WTC11 (cell line): ENCODE measurements around the gene C10orf67. TPM values are rescaled to one million over a fixed set of nuclear protein-coding genes. Genes with fewer than 3 reads are reported as not detected.

Source experiments
- ATAC-seq: fragments of 200-7000 bp; cut with Tn5 transposase; 2 replicates; pipeline ENCODE4 v1.10.0; 2021; ENCODE audit warnings: mild to moderate bottlenecking, moderate library complexity
- CTCF ChIA-PET: fragments of 300-600 bp; sonication (Branson Sonifier 250); formaldehyde crosslinking; loops from one replicate; lab custom pipeline; 2021; ENCODE audit warnings: antibody characterized with exemption; lab: Charles Lee
- POLR2A ChIA-PET: fragments of 350-600 bp; sonication (Branson Sonifier 250); formaldehyde crosslinking; loops from one replicate; lab custom pipeline; 2021; ENCODE audit warnings: antibody characterized with exemption; lab: Charles Lee
- DNase-seq: peaks from one replicate; pipeline ENCODE4 v3.0.0; 2021; ENCODE audit warnings: low spot score
- H3K27ac Mint-ChIP-seq: 2 replicates; pipeline ENCODE4 v1.8.0; 2021; ENCODE audit warnings: mixed read lengths
- H3K27me3 Mint-ChIP-seq: 2 replicates; pipeline ENCODE4 v1.8.0; 2021; ENCODE audit warnings: low read depth, mild to moderate bottlenecking, moderate library complexity, mixed read lengths
- H3K36me3 Mint-ChIP-seq: 2 replicates; pipeline ENCODE4 v1.8.0; 2021; ENCODE audit warnings: mixed read lengths
- H3K4me1 Mint-ChIP-seq: 2 replicates; pipeline ENCODE4 v1.8.0; 2022; ENCODE audit warnings: mixed read lengths
- H3K4me3 Mint-ChIP-seq: 2 replicates; pipeline ENCODE4 v1.8.0; 2021; ENCODE audit warnings: mild to moderate bottlenecking, moderate library complexity, mixed read lengths
- H3K9me3 Mint-ChIP-seq: 2 replicates; pipeline ENCODE4 v1.8.0; 2021; ENCODE audit warnings: mixed read lengths
- ARID4B ChIP-seq: sonication (generic); formaldehyde crosslinking; IDR thresholded peaks from 2 replicates; pipeline ENCODE4 v1.8.0; 2023; ENCODE audit warnings: missing genetic modification reagents, mild to moderate bottlenecking, borderline replicate concordance
- ATF6 ChIP-seq: sonication (generic); formaldehyde crosslinking; IDR thresholded peaks from 2 replicates; pipeline ENCODE4 v1.8.1; 2023; ENCODE audit warnings: mild to moderate bottlenecking, missing genetic modification reagents
- CBFB ChIP-seq: sonication (generic); formaldehyde crosslinking; IDR thresholded peaks from 2 replicates; pipeline ENCODE4 v1.8.1; 2022; ENCODE audit warnings: mild to moderate bottlenecking, low read depth, missing genetic modification reagents
- ELF4 ChIP-seq: sonication (generic); formaldehyde crosslinking; IDR thresholded peaks from 2 replicates; pipeline ENCODE4 v1.8.1; 2022; ENCODE audit warnings: low read depth, mild to moderate bottlenecking, moderate library complexity, missing genetic modification reagents
- ESRRA ChIP-seq: sonication (generic); formaldehyde crosslinking; IDR thresholded peaks from 2 replicates; pipeline ENCODE4 v1.8.1; 2022; ENCODE audit warnings: mild to moderate bottlenecking, missing genetic modification reagents, borderline replicate concordance
- ETV6 ChIP-seq: sonication (generic); formaldehyde crosslinking; IDR thresholded peaks from 2 replicates; pipeline ENCODE4 v1.8.1; 2022; ENCODE audit warnings: mild to moderate bottlenecking, missing genetic modification reagents
- FOXK1 ChIP-seq: sonication (generic); formaldehyde crosslinking; IDR thresholded peaks from 2 replicates; pipeline ENCODE4 v1.8.0; 2022; ENCODE audit warnings: mild to moderate bottlenecking, moderate library complexity, missing genetic modification reagents
- GRHL2 ChIP-seq: fragments of 250-450 bp; sonication (Bioruptor Pico); IDR thresholded peaks from 2 replicates; pipeline ENCODE4 v1.8.0; 2022; ENCODE audit warnings: mild to moderate bottlenecking, moderate library complexity; ENCODE audit not compliant: insufficient replicate concordance, severe bottlenecking
- HMGA2 ChIP-seq: fragments of 250-450 bp; sonication (Bioruptor Pico); IDR thresholded peaks from 2 replicates; pipeline ENCODE4 v1.4.0; 2021; ENCODE audit warnings: mild to moderate bottlenecking, moderate library complexity
- MAX ChIP-seq: sonication (generic); formaldehyde crosslinking; IDR thresholded peaks from 2 replicates; pipeline ENCODE4 v1.8.0; 2022; ENCODE audit warnings: mild to moderate bottlenecking, missing genetic modification reagents
- NFE2L1 ChIP-seq: sonication (generic); formaldehyde crosslinking; IDR thresholded peaks from 2 replicates; pipeline ENCODE4 v1.8.1; 2023; ENCODE audit warnings: missing genetic modification reagents
- NR1H2 ChIP-seq: sonication (generic); formaldehyde crosslinking; IDR thresholded peaks from 2 replicates; pipeline ENCODE4 v1.9.0; 2021; ENCODE audit warnings: mild to moderate bottlenecking, moderate library complexity, missing genetic modification reagents
- NR2C2 ChIP-seq: sonication (generic); formaldehyde crosslinking; IDR thresholded peaks from 2 replicates; pipeline ENCODE4 v1.8.0; 2022; ENCODE audit warnings: mild to moderate bottlenecking, missing genetic modification reagents
- OVOL2 ChIP-seq: fragments of 250-450 bp; sonication (Bioruptor Pico); IDR thresholded peaks from 2 replicates; pipeline ENCODE4 v1.9.0; 2021; ENCODE audit warnings: mild to moderate bottlenecking, borderline replicate concordance
- RORB ChIP-seq: fragments of 250-450 bp; sonication (Bioruptor Pico); IDR thresholded peaks from 2 replicates; pipeline ENCODE4 v1.9.0; 2021; ENCODE audit warnings: mild to moderate bottlenecking
- SMAD3 ChIP-seq: sonication (generic); formaldehyde crosslinking; IDR thresholded peaks from 2 replicates; pipeline ENCODE4 v1.8.0; 2022; ENCODE audit warnings: missing genetic modification reagents, mild to moderate bottlenecking, borderline replicate concordance
- SP1 ChIP-seq: sonication (generic); formaldehyde crosslinking; conservative IDR thresholded peaks from 2 replicates; pipeline ENCODE4 v1.8.1; 2022; ENCODE audit warnings: missing genetic modification reagents
- ZBTB21 ChIP-seq: sonication (generic); formaldehyde crosslinking; IDR thresholded peaks from 2 replicates; pipeline ENCODE4 v1.8.1; 2023; ENCODE audit warnings: mild to moderate bottlenecking, missing genetic modification reagents, borderline replicate concordance
- ZNF263 ChIP-seq: sonication (generic); formaldehyde crosslinking; IDR thresholded peaks from 2 replicates; pipeline ENCODE4 v1.8.1; 2022; ENCODE audit warnings: low read depth, mild to moderate bottlenecking, moderate library complexity, missing genetic modification reagents
- ZNF396 ChIP-seq: fragments of 250-450 bp; sonication (Bioruptor Pico); IDR thresholded peaks from 2 replicates; pipeline ENCODE4 v1.8.0; 2021; ENCODE audit warnings: mild to moderate bottlenecking, moderate library complexity, borderline replicate concordance
- ZNF416 ChIP-seq: fragments of 250-450 bp; sonication (Bioruptor Pico); IDR thresholded peaks from 2 replicates; pipeline ENCODE4 v1.9.0; 2021; ENCODE audit warnings: mild to moderate bottlenecking, inconsistent platforms
- total RNA-seq: library from RNA; stranded (reverse); gene quantifications from 3 replicates; pipeline ENCODE4 v1.2.3, GENCODE V29; 2021
- TF ChIP-seq, protein P1 (sequence below): sonication (generic); formaldehyde crosslinking; conservative IDR thresholded peaks from 2 replicates; pipeline ENCODE4 v1.8.1; 2023; ENCODE audit warnings: mild to moderate bottlenecking, low read depth, missing genetic modification reagents, moderate library complexity

C10orf67 gene
- total RNA-seq, 1 experiment from 2014 or later: not detected

DNA sequence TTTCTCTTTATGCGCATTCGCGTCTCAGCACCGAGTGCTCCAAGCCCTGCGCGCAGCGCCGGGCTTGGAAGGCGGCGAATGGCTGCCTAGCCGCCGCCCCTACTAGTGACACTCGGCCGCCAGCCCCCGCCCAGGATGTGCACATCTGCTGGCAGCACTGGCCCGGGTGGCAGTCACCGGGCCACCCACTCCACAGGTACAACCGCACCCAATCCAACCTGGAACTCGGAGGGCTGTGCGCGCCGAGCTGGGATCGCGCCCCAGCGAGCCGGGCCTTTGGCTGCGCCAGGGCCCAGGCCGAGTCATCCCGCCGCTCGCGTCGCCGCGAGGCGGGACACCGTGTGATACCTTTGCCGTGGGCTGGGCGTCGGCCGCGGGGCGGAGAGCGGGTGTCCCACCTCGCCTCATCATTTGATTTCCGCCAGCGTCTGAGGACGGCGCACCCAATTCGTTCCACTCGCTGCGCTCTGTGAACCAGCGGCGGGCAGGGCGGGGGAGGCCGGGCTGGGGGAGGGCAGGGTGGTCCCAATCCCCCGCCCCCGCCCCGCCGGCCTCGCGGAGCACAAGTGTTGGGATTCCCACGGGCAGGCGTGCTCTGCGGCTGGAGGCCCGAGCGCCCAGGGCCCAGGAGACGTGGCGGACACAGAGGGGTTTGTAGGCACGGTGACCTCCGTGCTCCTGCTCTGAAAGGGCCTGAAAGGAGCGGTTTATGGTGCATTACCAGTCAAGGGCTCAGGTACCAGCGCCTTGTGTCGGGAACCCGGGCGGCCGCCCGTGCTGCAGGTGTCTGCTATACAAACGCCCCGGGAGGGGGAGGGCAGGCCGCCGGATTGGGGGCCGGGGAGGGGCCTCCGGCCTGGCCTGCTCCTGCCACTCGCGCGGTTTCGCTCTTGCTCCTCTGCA, 170.3 kb downstream of the C10orf67 start:
- ChIA-PET CTCF (interaction anchor here (1.0 to 1.4 kb wide), 2 partner anchors 10 to 16 kb away, joined by 5 to 6 read pairs; no protein-coding TSS in a partner anchor), POLR2A (no interaction called here)
- Mint-ChIP-seq H3K36me3 (no peaks in the 10 kb centered on the region), H3K27ac (no peak overlapping the region), H3K27me3 (peaks cover 97% of the 10 kb centered on the region), H3K4me3 (peak overlapping the region; percentile 63), H3K9me3 (no peaks in the 10 kb centered on the region), H3K4me1 (peaks cover 16% of the 10 kb centered on the region)
- TF ChIP-seq ZNF396 (CRISPR knock-in tag): no peak
- TF ChIP-seq ZBTB21 (CRISPR knock-in tag): no peak
- no peak for TF ChIP-seq SMAD3 (CRISPR knock-in tag)
- TF ChIP-seq, protein P1, sequence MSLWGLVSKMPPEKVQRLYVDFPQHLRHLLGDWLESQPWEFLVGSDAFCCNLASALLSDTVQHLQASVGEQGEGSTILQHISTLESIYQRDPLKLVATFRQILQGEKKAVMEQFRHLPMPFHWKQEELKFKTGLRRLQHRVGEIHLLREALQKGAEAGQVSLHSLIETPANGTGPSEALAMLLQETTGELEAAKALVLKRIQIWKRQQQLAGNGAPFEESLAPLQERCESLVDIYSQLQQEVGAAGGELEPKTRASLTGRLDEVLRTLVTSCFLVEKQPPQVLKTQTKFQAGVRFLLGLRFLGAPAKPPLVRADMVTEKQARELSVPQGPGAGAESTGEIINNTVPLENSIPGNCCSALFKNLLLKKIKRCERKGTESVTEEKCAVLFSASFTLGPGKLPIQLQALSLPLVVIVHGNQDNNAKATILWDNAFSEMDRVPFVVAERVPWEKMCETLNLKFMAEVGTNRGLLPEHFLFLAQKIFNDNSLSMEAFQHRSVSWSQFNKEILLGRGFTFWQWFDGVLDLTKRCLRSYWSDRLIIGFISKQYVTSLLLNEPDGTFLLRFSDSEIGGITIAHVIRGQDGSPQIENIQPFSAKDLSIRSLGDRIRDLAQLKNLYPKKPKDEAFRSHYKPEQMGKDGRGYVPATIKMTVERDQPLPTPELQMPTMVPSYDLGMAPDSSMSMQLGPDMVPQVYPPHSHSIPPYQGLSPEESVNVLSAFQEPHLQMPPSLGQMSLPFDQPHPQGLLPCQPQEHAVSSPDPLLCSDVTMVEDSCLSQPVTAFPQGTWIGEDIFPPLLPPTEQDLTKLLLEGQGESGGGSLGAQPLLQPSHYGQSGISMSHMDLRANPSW (CRISPR knock-in tag): no peak
- no peak for TF ChIP-seq FOXK1
- TF ChIP-seq ESRRA (CRISPR knock-in tag): no peak
- TF ChIP-seq NR2C2: no peak
- TF ChIP-seq ZNF263 (CRISPR knock-in tag): no peak
- TF ChIP-seq ATF6 (CRISPR knock-in tag): no peak
- TF ChIP-seq OVOL2: no peak
- no peak for TF ChIP-seq GRHL2 (CRISPR knock-in tag)
- no peak for TF ChIP-seq NFE2L1 (CRISPR knock-in tag)
- TF ChIP-seq ETV6 (CRISPR knock-in tag): no peak
- TF ChIP-seq HMGA2 (CRISPR knock-in tag): no peak
- no peak for TF ChIP-seq SP1 (CRISPR knock-in tag)
- no peak for TF ChIP-seq CBFB (CRISPR knock-in tag)
- no peak for TF ChIP-seq NR1H2
- TF ChIP-seq RORB (CRISPR knock-in tag): no peak
- TF ChIP-seq ZNF416 (CRISPR knock-in tag): no peak
- ATAC-seq: peak; percentile 23
- DNase-seq: peak; percentile 41

DNA sequence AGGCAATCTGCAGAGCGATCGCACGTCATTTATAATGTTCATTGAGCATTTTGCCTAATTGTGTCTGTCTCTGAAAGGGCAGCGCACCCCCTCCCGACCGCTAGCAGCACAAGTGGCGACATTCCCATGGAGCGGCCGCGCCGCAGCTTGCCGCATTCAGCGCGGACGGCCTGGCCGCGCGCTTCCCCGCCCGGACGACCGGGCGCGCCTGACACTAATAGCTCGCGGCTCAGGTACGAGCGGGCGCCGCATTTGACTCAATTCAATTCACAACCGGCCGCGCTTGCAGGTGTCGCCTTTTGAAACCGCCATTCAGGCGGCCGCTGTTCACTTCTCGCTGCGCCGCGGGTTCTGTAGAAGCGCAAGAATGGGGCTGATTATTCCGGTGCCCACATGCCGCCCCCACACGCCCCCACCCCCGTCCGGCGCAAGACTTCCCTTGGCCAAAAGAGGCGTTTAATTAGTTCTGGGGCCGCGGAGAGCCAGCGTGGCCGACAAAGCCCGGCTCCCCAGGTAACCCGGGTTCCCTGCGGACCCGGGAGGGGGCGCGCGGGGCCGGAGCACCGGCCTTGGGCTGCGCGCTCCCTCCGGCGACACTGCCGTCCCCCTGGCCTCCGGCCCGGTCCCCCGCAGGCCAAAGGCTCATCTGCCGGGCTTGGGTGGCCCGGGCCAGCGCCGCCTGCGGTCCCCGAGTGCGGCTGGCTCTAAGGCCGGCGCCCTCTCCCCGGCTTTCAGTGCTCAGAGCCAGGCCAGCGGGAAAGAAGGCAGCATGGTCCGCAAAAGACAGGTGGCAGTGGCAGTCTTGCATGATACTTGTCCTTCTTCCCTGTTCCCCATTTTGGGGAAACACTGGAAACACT, 171.2 kb downstream of the C10orf67 start:
- ChIA-PET POLR2A (no interaction called here), CTCF (interaction anchor here (0.7 to 2.1 kb wide), 9 partner anchors 9 to 171 kb away, joined by 3 to 9 read pairs (median 4); partner anchors contain the start of genes C10orf67 and PTF1A)
- Mint-ChIP-seq H3K4me3 (peak overlapping the region; percentile 70), H3K27me3 (peaks cover 97% of the 10 kb centered on the region), H3K9me3 (no peaks in the 10 kb centered on the region), H3K36me3 (no peaks in the 10 kb centered on the region), H3K27ac (no peak overlapping the region)
- peak; percentile 57 for ATAC-seq
- 0 out of 2 replicates have a peak, but pooled peaks have one; percentile 22 for TF ChIP-seq ELF4
- no peak for TF ChIP-seq MAX (CRISPR knock-in tag)
- TF ChIP-seq ARID4B (CRISPR knock-in tag): no peak
- TF ChIP-seq, all 79 proteins: peak for 1
- peaks cover 16% of the 10 kb centered on the region for H3K4me1 Mint-ChIP-seq
- peak; percentile 70 for DNase-seq
